ENCODE results near the gene ALOX15B.

Gene ALOX15B

DNA sequence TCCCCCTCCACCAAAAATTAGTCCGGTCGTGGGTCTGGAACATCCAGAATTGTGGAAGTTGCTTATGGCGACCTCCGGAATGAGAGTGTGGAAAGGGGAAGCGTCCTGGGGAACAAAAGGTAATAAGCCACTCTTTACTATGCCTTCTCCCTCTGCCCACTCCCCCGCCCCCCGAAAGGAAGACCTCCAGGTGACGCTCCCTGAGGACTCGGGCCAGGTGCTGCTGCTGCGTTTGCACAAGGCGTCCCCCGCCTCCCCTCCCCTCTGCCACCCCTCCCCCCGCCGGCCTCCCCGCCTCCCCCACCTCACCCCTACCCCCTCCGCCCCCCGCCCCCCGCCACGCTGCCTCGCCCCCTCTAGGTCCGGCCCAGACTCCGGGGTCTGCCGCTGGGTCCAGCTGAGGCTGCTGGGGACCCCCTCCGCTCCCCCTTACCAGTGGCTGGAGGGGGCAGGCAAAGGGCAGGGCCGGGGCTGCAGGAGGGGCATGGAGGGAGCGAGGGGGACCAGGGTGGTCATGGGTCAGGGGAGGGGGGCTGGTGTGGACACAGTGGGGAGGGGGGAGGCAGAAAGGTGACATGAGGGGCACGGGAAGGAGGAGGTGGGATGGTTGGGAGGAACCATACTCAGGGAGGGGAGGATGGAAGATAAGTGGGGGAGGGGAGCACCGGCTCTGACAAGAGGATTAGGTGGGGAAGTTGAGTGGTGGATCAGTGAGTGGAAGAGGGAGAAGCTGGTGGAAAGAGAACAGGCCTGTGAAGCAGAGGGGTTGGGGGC lies 25.1 kb downstream of the ALOX15B start:
- TF ChIP-seq, protein P1, sequence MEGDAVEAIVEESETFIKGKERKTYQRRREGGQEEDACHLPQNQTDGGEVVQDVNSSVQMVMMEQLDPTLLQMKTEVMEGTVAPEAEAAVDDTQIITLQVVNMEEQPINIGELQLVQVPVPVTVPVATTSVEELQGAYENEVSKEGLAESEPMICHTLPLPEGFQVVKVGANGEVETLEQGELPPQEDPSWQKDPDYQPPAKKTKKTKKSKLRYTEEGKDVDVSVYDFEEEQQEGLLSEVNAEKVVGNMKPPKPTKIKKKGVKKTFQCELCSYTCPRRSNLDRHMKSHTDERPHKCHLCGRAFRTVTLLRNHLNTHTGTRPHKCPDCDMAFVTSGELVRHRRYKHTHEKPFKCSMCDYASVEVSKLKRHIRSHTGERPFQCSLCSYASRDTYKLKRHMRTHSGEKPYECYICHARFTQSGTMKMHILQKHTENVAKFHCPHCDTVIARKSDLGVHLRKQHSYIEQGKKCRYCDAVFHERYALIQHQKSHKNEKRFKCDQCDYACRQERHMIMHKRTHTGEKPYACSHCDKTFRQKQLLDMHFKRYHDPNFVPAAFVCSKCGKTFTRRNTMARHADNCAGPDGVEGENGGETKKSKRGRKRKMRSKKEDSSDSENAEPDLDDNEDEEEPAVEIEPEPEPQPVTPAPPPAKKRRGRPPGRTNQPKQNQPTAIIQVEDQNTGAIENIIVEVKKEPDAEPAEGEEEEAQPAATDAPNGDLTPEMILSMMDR (IDR thresholded peaks at IDR 0.05; ENCODE audit: low read length, missing control alignments) = no peak
- H3K4me3 ChIP-seq (replicated peaks; ENCODE audit: low read depth, low read length) = no peak overlapping the region

GRCh38 chr17:8064561-8065019 lies 25.7 kb downstream of the ALOX15B start:
- TF ChIP-seq, protein P1 (IDR thresholded peaks at IDR 0.05; ENCODE audit: low read length, missing control alignments) = no peak
- no peak for DNase-seq (ENCODE audit: low read depth)
- no peak overlapping the region for H3K4me3 ChIP-seq (replicated peaks; ENCODE audit: low read depth, low read length)

More for the DNA sequence above, 25.1 kb downstream of the ALOX15B start:
- DNase-seq (ENCODE audit: low read depth) = no peak

GRCh38 chr17:8066841-8067775 lies 28.2 kb downstream of the ALOX15B start:
- H3K4me3 ChIP-seq (replicated peaks; ENCODE audit: low read depth, low read length) = no peak overlapping the region
- DNase-seq (ENCODE audit: low read depth) = no peak
- TF ChIP-seq, protein P1 (IDR thresholded peaks at IDR 0.05; ENCODE audit: low read length, missing control alignments) = no peak

DNA sequence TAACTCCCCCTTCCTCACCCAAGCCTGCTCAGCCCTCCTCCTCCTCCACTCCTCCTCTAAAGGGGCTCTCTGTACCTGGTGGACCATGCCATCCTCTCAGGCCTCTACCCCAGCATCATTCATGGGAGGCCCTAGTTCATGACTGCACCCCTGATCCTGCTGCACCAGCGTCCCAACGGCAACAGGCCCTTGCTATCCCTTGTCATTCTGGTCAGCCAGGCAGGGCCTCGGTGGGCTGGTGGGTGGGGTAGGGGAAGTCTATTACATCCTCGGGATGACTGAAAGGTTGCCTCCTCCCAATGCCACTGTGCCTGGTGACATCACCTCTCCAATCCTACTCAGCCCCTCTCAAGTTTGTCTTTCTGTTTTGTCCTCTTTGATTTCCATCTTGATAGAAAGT lies 28.9 kb downstream of the ALOX15B start:
- H3K4me3 ChIP-seq (replicated peaks; ENCODE audit: low read depth, low read length) = no peak overlapping the region
- TF ChIP-seq, protein P1 (IDR thresholded peaks at IDR 0.05; ENCODE audit: low read length, missing control alignments) = no peak
- no peak for DNase-seq (ENCODE audit: low read depth)

GRCh38 chr17:8068736-8069586 lies 30.1 kb downstream of the ALOX15B start:
- H3K4me3 ChIP-seq (replicated peaks; ENCODE audit: low read depth, low read length) = no peak overlapping the region
- no peak for DNase-seq (ENCODE audit: low read depth)
- TF ChIP-seq, protein P1 (IDR thresholded peaks at IDR 0.05; ENCODE audit: low read length, missing control alignments) = no peak

GRCh38 chr17:8069587-8069860 lies 30.7 kb downstream of the ALOX15B start:
- TF ChIP-seq, protein P1 (IDR thresholded peaks at IDR 0.05; ENCODE audit: low read length, missing control alignments) = no peak
- H3K4me3 ChIP-seq (replicated peaks; ENCODE audit: low read depth, low read length) = no peak overlapping the region
- no peak for DNase-seq (ENCODE audit: low read depth)
